HG02798 (cell line): ENCODE data around the gene MIA2.
A peak's percentile ranks its signal among the peaks of the same experiment; 100 is the strongest.
"Not testable (repeated sequence)": the region's sequence is repeated elsewhere in the genome, so short reads cannot be mapped to it uniquely, and the experiment has no call there.

ENCODE experiments used
- ATAC-seq: cut with Tn5 transposase; IDR thresholded peaks from one replicate; pipeline ENCODE4 v1.9.1; 2021; ENCODE audit warnings: mild to moderate bottlenecking; ENCODE audit not compliant: unreplicated experiment, poor library complexity

MIA2 gene

DNA sequence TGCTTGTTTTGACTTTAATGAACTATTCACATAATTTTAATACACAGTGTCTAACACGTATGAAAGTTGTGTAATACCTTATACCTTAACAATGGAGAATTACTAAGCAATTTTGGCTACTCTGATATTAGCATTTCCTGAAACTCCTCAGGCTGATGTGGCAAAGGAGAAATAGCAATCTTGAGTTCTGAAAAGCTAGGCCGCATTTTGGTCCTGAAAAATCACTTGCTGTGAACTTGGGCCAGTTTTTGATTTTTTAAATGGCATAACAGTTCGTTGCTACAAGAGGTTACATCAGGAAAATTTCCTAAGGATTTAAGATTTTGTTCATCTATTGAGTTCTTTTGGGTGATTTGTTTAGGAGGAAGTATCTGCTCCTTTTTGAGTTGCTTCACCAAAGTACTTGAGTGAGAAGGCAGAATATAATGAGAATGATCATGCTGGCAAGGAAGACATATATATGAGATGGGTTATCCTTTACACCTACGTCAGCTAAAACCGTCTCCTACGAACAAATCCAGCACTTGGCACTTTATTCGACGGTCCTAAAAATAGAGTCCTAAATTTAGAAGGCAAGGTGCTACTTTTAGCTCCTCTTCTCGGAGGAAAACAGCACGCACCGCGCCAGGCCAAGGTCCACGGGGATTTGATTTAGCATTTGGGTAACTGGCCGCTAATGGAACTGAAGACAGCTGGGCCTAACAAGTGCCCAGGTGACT is 32.2 kb downstream of the MIA2 start:
- ATAC-seq, result no peak

DNA sequence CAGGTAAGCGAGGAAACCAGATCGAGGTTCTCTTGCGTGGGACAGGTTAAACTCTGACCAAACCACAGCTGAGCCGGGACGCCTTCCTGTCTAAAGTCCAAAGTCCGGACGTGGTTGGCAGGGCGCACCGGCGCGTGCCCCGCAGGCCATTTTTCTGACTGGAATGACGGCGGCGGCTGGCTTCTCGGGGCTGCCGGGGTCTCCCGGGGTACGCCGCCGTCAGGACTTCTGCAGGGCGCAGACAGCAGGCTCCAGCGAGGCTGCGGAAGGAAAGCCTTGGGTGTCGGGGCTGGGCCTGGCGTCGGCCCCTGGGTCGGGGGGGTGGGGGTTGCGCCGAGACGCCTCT is 32.8 kb downstream of the MIA2 start:
- ATAC-seq, result peak; percentile 49

DNA sequence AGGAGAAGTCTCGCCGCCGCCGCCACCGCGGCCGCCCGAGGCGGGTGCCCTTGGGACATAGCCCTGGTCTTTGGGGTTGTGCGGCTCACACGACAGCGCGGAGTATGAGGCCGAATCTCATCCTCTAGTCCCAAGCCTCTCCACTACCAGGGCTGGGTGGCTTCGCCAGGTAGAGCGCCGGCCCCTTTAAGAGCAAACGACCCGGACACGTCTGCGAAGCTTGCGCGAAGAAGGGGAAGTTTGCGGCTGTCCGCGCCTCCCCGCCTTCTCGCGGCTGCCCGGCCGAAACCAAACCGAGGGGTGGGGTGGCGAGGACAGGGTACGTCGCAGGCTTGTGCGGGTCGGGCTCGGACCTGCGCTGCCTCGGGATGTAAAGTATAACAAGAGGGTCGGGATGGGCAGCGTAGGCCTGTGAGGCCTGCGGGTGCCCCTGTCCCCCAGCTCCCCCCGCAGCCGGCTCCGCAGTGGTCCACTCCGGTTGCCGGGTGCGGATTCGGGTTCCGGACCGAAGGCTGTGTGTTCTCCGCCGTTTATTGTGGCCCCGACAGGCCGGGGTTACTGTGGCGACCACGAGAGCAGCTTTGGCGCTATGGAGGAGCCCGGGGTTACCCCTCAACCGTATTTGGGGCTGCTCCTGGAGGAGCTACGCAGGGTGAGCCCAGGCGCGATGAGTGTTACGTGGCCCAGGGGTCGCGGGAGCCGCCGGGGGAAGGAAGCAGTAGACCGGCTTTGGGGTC is 33.3 kb downstream of the MIA2 start:
- peak; percentile 88 for ATAC-seq

DNA sequence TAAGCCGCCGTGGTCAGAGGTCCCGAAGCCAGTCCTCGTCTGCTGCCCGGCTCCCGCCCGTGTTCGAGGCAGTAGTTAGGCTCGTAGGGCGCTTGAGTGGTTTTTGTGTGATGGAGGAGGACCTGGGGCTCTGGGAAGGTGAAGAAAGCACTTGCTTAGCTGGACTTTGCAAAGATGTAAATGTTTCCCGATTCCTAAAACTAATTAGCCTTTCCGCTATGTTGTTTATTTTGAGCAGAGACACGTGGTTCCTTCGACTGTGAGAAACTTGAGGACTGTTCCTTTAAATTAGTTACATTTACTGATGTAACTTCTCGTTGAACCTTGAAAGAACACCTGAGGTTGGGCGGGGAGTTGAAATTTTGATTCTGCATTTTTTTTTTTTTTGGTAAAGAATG is 33.9 kb downstream of the MIA2 start:
- peak; percentile 0 for ATAC-seq

DNA sequence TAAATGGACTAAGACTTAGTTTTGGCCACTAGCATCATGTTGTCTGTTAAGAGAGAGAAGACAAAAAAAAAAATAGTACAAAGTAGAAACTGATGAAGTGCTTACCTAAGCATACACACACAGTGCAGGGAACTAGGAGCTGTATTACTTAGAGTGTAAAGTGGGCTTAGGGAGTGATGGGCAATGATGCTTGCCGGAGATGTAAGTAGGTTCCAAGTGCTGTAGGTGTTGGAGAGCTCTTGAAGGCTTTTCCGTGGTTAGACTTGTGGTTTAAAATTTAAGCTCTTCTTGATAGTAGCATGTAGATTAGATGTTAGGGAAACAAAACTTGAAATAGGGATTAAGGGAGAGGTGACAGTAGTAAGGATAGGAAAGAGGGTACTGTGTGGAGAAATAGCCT is 34.7 kb downstream of the MIA2 start:
- ATAC-seq, result no peak

DNA sequence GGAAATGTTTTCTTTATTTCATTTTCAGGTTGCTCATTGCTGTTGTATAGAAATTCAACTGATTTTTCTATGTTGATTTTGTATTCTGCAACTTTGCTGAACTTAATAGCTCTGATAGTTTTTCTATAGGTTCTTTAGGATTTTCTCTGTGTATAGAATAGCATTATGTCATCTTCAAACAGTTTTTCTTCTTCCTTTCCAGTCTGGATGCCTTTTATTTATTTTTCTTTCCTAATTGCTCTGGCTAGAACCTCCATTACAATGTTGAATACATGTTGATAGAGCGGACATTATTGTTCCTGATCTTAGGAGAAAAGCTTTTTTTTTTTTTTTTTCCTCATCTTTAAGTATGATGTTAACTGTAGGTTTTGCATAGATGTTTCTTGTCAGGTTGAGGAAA is 39.2 kb downstream of the MIA2 start:
- no peak for ATAC-seq

DNA sequence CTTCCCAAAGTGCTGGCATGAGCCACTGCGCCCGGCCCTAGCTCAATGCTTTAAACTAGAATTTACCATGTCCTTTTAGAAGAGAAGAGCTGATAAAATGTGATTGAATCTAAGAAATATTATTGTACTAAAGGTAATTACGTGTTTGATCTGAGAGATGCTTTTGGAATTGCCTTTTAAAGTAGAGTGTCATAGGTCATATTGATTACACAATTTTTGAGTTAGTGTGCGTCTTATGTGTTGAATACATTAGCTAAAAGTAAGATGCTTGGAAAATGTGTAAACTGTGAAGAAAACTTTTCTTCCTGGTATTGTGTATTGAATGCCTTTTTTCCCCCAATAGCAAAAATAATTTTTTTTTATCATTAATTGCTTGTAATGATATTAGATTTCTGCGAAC is 41.7 kb downstream of the MIA2 start:
- no peak for ATAC-seq

DNA sequence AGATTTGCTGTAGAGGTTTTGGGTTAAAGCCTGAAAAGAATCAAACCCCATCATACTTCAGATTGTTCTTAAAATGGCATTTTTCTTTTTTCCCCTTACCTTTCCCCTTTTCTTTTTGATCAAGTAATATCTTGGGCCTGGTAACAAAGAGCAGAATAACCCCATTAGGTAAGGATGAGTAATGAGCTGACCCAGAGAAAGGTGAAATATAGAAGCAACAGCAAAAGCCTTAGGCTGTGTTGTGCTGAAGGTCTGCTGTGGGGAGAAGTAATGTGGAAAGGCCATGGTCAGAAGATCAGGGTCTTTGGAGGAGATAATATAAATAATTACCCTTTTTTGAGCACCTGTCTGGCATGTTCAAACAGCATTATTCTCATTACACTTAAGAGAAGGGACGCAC is 42.3 kb downstream of the MIA2 start:
- ATAC-seq, result no peak

DNA sequence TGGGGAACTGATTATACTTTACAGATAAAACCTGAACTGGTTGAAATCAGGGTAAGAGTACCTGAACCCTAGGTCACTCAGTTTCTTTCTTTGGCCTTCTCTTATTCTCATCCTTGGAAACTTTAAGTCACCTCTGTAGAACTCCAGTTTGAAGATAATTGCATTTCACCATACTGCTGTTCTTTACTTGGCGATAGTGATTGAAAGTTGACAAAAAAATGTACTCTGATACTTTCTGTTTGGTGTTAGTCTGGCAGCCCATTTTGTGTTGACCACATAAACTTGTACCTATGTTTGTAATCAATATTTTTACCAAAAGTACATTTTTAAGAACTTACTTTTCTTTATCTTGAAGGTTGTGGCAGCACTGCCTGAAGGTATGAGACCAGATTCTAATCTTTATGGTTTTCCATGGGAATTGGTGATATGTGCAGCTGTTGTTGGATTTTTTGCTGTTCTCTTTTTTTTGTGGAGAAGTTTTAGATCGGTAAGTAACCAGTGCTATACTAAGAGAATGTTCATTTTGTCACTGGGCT is 42.9 kb downstream of the MIA2 start:
- no peak for ATAC-seq

DNA sequence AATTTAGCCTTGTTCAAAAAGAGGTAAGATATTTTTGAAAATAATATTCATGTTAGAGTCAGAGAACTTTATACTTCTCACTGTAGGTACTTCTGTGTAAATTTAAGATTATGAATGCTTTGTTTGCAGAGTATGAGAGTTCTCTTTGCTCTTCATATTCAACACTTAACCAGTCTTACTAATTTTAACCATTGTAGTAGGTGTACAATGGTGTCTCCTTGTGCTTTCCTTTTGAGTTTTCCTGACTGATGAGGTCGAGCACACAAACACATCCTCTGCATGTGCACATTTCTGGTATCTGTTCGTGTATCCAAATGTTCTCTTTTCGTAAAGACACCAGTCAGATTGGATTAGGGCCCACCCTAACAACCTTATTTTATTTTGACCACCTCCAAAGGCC is 45.8 kb downstream of the MIA2 start:
- no peak for ATAC-seq

DNA sequence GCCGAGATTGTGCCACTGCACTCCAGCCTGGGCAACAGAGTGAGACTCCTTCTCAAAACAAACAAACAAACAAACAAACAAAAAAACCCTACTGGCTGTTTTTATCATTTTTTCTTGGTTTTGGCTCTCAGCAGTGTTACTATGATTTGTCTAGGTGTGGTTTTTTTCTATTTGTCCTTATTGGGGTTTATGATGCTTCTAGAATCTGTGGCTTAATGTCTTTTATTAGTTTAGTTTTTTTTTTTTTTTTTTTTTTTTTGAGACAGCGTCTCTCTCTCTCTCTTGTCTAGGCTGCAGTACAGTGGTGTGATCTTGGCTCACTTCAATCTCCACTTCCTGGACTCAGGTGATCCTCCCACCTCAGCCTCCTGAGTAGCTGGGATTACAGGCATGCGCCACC is 47.0 kb downstream of the MIA2 start:
- not testable (repeated sequence) for ATAC-seq

DNA sequence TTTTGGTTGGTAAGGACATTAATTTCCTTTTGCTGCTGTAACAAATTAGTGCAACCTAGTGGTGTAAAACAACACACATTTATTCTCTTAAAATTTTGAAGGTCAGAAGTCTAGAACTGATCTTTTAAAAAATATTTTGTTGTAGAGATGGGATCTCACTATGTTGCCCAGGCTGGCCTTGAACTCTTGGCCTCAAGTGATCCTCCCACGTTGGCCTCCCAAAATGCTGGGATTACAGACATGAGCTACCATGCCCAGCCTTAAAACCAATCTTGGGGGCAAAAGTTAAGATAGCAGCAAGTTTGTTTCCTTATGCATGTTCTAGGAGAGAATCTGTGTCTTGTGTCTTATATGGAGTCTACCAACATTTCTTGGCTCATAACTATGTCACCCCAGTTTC is 55.8 kb downstream of the MIA2 start:
- no peak for ATAC-seq

DNA sequence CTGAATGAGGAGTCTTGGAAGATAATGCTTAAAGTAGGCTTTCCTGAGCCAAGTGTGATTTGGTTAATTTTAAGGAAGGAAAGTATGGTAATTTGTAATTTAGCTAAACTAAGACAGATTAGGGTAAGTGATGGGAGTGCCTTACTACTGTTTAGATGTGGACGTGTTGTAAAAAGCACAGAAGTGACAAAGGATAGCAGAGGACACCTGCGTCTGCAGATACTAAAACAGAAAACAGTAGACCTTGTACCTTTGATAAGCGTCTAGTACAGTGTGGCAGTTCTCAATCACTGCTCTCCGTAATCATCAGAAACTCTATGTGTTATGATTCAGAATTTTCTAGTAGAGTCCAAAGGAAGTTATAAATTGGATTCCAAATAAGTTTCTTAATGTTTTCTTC is 58.0 kb downstream of the MIA2 start:
- ATAC-seq, result no peak

DNA sequence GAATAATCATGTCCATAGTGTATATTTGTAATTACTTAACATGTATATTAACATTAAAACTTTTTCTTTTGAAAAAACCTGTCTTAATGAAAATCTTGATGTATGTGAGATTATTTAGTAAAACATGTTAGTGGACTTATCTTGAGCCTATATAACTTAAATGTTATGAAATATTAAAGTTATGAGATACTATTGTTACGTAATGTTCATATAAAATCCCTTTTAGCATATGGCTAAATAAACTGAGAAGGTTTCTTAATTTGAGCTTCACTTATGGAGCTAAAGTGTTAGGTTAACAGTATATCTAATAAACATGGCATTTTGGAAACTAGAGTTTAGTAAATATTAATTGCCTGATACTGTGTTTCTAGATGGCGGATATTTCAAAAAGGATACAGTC is 59.9 kb downstream of the MIA2 start:
- ATAC-seq, result no peak

DNA sequence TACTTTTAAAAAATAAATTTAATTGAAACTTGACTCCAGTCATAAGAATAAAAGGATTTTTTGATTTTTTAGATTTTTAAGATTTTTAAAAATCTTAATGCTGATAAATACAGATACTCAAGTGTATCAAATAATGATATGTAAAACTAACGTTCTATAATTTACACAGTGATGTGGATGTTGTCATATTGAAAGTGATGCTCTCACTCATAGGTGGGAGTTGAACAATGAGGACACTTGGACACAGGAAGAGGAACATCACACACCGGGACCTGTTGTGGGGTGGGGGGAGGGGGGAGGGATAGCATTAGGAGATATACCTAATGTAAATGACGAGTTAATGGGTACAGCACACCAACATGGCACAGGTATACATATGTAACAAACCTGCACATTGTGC is 66.7 kb downstream of the MIA2 start:
- not testable (repeated sequence) for ATAC-seq

DNA sequence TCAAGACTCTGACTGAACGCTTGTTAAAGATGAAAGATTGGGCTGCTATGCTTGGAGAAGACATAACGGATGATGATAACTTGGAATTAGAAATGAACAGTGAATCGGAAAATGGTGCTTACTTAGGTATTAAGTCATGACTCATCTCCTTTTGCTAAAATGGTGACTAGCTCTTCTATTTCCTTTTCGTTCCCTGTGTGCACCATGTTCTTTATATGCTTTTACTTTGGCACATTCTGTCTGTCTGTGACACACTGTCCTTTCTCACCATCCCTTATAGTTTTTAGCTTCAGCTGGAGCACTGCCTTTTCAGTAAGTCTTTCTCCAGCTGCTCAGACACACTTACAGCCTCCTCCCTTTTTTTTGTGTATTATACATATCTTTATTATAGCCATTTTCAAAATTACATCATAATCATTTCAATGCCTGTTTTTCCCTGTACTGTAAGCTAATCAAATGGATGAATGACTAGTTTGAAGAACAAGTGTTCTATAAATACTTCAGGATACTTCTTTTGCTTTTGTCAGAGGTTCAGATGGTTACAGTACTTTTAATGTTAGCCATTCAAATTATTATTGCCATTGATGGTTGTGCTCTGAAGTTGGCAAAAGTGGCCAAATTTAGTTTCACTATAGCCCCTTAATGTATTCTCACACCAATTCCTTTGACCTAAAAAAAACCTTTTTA is 68.6 kb downstream of the MIA2 start:
- ATAC-seq, result no peak

DNA sequence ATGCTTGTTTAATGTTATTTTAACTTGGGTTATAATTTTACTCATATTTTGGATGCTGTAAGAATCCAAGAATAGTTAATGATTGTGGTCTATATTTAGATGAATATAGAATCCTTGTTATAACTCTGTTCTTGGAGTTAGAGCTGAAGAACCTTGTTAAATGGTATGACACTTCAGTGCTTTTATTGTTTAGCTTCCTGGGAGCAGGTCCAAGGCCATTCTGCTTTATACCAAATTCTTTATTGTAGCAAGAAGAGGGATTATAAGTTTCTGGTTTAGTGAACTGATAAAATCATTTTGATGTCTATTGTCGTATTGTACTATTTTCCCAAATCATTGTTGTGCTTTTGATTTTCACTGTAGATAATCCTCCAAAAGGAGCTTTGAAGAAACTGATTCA is 69.4 kb downstream of the MIA2 start:
- ATAC-seq, result no peak

DNA sequence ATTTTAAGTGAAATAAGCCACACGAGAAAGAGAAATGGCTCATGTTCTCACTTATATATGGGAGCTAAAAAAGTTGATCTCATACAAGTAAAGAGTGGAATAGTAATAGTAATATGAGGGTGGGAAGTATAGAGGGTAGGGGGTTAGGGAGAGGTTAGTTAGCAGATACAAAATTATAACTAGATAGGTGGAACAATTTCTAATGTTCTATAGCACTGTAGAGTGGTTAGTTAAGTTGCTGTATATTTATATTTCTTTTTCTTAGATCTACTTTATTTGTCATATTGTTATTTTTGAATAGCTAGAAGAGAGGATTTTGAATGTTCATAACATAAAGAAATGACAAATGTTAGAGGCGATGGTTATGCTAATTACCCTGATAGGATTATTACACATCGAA is 74.1 kb downstream of the MIA2 start:
- no peak for ATAC-seq

DNA sequence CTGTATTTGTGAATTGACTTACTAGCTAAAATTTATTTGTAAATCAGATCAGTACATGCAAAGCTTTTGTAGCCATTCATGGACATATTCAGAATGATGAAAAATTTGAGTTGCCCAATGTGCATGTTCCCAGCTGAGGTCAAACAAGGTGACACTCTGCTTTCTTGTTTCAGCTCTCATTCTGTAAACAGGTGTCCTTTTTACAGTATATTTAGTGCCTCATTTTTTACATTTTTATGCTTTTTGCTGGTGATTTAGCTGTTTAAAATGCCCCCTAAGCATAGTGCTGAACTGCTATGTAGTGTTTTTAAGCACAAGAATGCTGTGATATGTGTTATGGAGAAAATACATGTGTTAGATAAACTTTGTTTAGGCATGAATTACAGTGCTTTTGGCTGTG is 76.3 kb downstream of the MIA2 start:
- ATAC-seq, result no peak

DNA sequence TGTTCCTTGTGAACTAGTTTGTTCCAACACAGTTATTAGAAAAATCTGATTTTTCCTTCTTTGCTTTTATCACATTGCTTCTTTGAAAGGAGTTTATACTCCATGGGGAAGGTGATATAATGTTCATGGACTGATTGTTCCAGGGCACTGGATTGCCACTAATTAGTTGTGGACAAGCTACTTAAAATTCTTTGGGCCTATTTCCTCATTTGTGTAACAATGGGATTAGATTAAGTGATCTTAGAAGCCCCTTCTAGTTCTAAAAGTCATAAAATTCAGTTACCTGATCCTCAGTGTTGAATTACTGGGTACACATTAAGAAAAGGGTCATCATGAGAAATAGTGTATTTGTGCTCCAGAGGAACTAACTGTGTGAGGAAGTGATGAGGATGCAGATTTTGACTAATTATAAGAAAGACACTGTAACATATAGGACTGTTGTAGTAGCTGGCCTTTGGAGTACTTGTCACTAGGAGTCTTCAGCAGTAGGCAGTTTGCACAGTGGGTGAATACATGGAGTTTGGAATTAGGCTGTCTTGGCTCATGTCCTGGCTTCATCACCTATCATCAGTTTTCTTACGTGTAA is 82.2 kb downstream of the MIA2 start:
- no peak for ATAC-seq
